Prostate gland (tissue), 2 donors: ENCODE data around the gene PDGFD. TPM values are rescaled to one million over a fixed set of nuclear protein-coding genes. Genes with fewer than 3 reads are reported as not detected.

Source experiments
- DNase-seq: peaks from one replicate; pipeline ENCODE4 v3.0.0-alpha.2; 2019; ENCODE audit warnings: low spot score
- H3K27ac ChIP-seq, 2 donors: fragments of 200-600 bp; sonication (generic); 2 replicates each; pipeline ENCODE4 v1.5.1; 2017 to 2019
- H3K27me3 ChIP-seq: fragments of 200-600 bp; sonication (generic); replicated peaks from 2 replicates; pipeline ENCODE4 v1.5.1; 2019; ENCODE audit not compliant: insufficient read depth
- H3K36me3 ChIP-seq, 2 donors: fragments of 200-600 bp; sonication (generic); 1 replicate in 1 of 2; 2 replicates in 1 of 2; pipeline versions ENCODE4 v1.5.1 to v1.8.1; 2017 to 2019
- H3K4me1 ChIP-seq: fragments of 200-600 bp; sonication (generic); replicated peaks from 2 replicates; pipeline ENCODE4 v1.5.1; 2019
- H3K4me3 ChIP-seq, 2 donors: fragments of 200-600 bp; sonication (generic); 2 replicates each; pipeline ENCODE4 v1.5.1; 2017 to 2019
- H3K9me3 ChIP-seq: fragments of 200-600 bp; sonication (generic); 2 replicates; pipeline ENCODE4 v1.5.1; 2017
- POLR2A ChIP-seq: fragments of 450-650 bp; IDR thresholded peaks from one replicate; pipeline ENCODE4 v1.6.1; 2016; ENCODE audit warnings: antibody characterized with exemption, mild to moderate bottlenecking
- POLR2AphosphoS5 ChIP-seq: sonication (generic); formaldehyde crosslinking; IDR thresholded peaks from one replicate; pipeline ENCODE4 v1.6.1; 2017; ENCODE audit warnings: antibody characterized with exemption
- whole genome bisulfite sequencing: methylation state at CpG from one replicate; pipeline ENCODE4 v1.1.5; 2018; 5-methylcytosine and 5-hydroxymethylcytosine counted together
- intact Hi-C: fragments of 100-400 bp; cut with DNase I; formaldehyde crosslinking; loops from one replicate; pipeline ENCODE4 v1.14.2; 2022
- total RNA-seq, 2 donors: library from RNA; depleted of rRNA; stranded (reverse); fragments of >200 nt; gene quantifications; one replicate each; pipeline ENCODE4 v1.1.0, GENCODE V29; 2016
- TF ChIP-seq, protein P1 (sequence below), 4 experiments: fragments of 200-600 bp in 2 of 4; fragments of 450-650 bp in 2 of 4; sonication (generic) in 2 of 4; IDR thresholded peaks; 1 replicate in 3 of 4; 2 replicates in 1 of 4; pipeline ENCODE4 v1.5.1; 2016 to 2019; ENCODE audit warnings: antibody characterized with exemption in 4 of 4, mild to moderate bottlenecking in 2 of 4, moderate library complexity in 2 of 4

The PDGFD gene
- total RNA-seq, 2 donors from 2014 or later, result 12.6 to 19.4 TPM

DNA sequence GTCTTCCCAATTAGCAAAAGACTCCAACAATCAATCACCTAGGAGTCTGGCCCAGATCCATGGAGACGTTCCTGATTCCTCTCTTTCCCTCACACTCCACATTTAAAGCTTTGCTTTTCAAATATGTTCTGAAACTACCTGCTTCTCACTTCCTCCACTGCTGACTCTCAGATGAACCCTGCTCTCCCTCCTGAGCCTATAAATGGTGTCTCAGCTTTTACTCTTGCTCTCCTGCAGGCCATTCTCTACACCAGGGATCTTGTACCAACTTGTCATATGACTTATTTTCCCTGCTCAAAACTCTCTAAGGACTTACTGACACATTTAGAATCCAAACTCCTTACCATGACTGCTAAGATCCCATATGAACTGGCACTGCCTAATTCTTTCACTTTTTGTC is 265.9 kb downstream of the PDGFD start:
- TF ChIP-seq POLR2AphosphoS5 (no peak), POLR2A (no peak)
- TF ChIP-seq, protein P1, sequence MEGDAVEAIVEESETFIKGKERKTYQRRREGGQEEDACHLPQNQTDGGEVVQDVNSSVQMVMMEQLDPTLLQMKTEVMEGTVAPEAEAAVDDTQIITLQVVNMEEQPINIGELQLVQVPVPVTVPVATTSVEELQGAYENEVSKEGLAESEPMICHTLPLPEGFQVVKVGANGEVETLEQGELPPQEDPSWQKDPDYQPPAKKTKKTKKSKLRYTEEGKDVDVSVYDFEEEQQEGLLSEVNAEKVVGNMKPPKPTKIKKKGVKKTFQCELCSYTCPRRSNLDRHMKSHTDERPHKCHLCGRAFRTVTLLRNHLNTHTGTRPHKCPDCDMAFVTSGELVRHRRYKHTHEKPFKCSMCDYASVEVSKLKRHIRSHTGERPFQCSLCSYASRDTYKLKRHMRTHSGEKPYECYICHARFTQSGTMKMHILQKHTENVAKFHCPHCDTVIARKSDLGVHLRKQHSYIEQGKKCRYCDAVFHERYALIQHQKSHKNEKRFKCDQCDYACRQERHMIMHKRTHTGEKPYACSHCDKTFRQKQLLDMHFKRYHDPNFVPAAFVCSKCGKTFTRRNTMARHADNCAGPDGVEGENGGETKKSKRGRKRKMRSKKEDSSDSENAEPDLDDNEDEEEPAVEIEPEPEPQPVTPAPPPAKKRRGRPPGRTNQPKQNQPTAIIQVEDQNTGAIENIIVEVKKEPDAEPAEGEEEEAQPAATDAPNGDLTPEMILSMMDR (IDR thresholded peaks at IDR 0.05), result no peak
- Histone ChIP-seq H3K4me1 (no peaks in the 10 kb centered on the region), H3K36me3 (no peaks in the 10 kb centered on the region), H3K27me3 (no peaks in the 10 kb centered on the region), H3K4me3 (no peak overlapping the region), H3K9me3 (no peaks in the 10 kb centered on the region), H3K27ac (no peak overlapping the region)
- intact Hi-C loops, result no loop called here
- WGBS, result 26% methylated on average over 1 of the region's 1 CpG
- DNase-seq, result no peak

DNA sequence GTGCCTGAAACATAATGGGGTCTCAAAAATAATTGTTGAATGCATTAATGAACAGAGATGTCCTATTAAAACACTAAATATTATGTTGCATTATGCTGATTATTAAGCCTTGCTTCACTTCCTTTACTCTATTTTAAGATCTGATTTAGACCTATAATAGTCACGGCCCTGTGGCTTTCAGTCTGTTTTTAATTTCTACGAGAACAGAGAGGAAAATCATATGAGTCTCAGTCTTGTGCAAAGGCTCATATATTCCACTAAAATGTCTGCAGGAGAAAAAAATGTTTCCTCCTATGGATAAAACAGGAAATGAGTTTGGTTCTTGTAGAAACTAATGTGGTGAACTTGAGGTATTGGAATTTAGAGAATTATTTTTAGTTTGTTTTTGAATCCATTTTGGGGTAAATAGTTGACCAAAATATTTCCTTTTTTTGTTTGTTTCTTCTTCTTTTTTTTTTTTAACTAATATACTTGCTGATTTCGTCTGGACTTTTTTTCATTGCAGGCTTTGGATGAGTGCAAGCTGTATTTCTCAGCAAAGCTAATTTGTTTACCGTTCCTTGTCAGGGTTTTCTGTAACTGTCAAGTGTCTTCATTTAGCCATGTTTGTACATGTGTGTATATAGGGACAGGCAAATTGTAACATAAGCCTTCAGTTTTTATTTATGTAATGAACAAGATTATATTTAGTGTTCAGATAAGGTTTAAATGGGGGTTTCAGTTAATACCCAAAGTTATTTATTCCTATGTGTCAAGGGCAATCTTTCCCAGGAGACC is 266.6 kb downstream of the PDGFD start:
- TF ChIP-seq, protein P1 (IDR thresholded peaks at IDR 0.05), result no peak
- Histone ChIP-seq H3K4me3 (no peak overlapping the region), H3K27ac (no peak overlapping the region), H3K9me3 (no peaks in the 10 kb centered on the region), H3K27me3 (no peaks in the 10 kb centered on the region), H3K36me3 (no peaks in the 10 kb centered on the region), H3K4me1 (no peaks in the 10 kb centered on the region)
- WGBS, result 48% methylated on average over 4 of the region's 4 CpGs
- intact Hi-C loops, result no loop called here
- DNase-seq, result no peak

DNA sequence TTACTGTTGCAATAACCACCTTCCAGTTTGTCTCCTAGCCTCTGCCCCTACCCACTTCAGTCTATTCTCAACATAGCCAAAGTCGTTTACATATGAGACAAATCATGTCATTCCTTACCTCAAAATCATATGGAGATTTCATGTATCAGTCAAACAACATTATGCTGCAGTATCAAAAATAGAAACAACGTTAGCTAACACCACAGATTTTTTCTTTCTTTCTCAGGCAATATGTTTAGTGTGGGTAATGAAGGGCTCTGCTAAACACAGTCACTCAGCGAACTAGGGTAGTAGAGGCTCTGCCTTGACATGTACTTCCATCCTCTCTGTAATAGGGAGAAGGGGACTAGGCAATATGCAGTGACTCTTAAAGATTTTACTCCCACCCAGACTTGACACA is 268.8 kb downstream of the PDGFD start:
- H3K4me3 ChIP-seq, result no peak overlapping the region
- DNase-seq, result no peak
- no peaks in the 10 kb centered on the region for H3K27me3 ChIP-seq
- TF ChIP-seq POLR2A (no peak), POLR2AphosphoS5 (no peak)
- TF ChIP-seq, protein P1 (IDR thresholded peaks at IDR 0.05), result no peak
- no peaks in the 10 kb centered on the region for H3K9me3 ChIP-seq
- H3K27ac ChIP-seq, result no peak overlapping the region
- intact Hi-C loops, result no loop called here
- 91% methylated on average over 3 of the region's 3 CpGs for WGBS
- no peaks in the 10 kb centered on the region for H3K36me3 ChIP-seq
- no peaks in the 10 kb centered on the region for H3K4me1 ChIP-seq

DNA sequence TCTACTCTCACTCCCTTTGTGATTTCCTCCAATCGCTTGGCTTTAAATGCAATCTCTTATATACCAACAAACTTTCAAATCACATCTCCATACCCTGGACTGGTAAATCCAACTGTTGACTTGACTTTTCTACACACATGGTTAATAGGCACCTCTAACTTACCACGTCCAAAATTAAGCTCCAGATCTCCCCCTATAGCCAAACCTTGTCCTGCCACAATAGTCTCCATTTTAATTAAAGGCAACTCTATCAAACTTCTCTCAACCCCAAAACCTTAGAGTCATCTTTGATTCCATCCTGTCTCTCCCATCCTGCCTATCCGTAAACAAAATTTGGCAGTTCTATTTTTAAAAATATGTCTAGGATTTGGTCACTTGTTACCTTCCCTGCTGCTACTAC is 269.3 kb downstream of the PDGFD start:
- no peak overlapping the region for H3K4me3 ChIP-seq
- DNase-seq, result no peak
- H3K4me1 ChIP-seq, result no peaks in the 10 kb centered on the region
- TF ChIP-seq POLR2A (no peak), POLR2AphosphoS5 (no peak)
- TF ChIP-seq, protein P1 (IDR thresholded peaks at IDR 0.05), result no peak
- H3K27ac ChIP-seq, result no peak overlapping the region
- no peaks in the 10 kb centered on the region for H3K27me3 ChIP-seq
- H3K36me3 ChIP-seq, result no peaks in the 10 kb centered on the region
- intact Hi-C loops, result no loop called here
- no peaks in the 10 kb centered on the region for H3K9me3 ChIP-seq
- WGBS, result 83% methylated on average over 3 of the region's 3 CpGs

DNA sequence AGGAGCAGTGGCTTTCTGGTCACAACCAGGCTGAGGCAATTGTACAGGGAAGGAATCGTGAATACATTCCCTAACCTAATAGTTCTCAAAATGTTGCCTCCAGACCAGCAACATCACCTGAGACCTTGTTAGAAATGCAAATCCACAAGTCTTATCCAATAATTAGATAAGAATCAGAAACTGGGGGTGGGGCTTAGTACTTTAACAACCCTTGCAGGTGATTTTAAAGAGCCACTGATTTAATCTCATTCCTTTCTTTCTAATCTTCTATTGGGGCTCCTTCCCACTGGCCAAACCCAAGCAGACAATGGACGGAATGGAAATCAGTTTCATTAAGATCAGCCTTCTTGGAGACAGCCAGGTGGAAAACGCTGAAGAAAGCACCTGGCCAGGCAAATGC is 269.9 kb downstream of the PDGFD start:
- 74% methylated on average over 3 of the region's 3 CpGs for WGBS
- no peaks in the 10 kb centered on the region for H3K4me1 ChIP-seq
- H3K4me3 ChIP-seq, result no peak overlapping the region
- TF ChIP-seq, protein P1 (IDR thresholded peaks at IDR 0.05), result no peak
- TF ChIP-seq POLR2A (no peak), POLR2AphosphoS5 (no peak)
- H3K27ac ChIP-seq, result no peak overlapping the region
- H3K36me3 ChIP-seq, result no peaks in the 10 kb centered on the region
- intact Hi-C loops, result no loop called here
- no peak for DNase-seq
- H3K9me3 ChIP-seq, result no peaks in the 10 kb centered on the region
- H3K27me3 ChIP-seq, result no peaks in the 10 kb centered on the region
